Amygdala (tissue), 56 donors: ENCODE data around the gene AFF3.
"Not testable (repeated sequence)": the region's sequence is repeated elsewhere in the genome, so short reads cannot be mapped to it uniquely, and the experiment has no call there.

Experiments
- DNase-seq, 56 donors: peaks; one replicate each; lab custom pipeline; 2025; lab: John Stamatoyannopoulos, UW

AFF3 gene

GRCh38 chr2:99695130-99695943, 447.1 kb downstream of the AFF3 start:
- DNase-seq: no peak

- no peak for DNase-seq
Observed at GRCh38 chr2:99694331-99694730, 448.1 kb downstream of the AFF3 start.

GRCh38 chr2:99692785-99693184, 449.6 kb downstream of the AFF3 start:
- no peak for DNase-seq

- DNase-seq: no peak
Observed at GRCh38 chr2:99691926-99692325, 450.5 kb downstream of the AFF3 start.

- no peak for DNase-seq
Observed at GRCh38 chr2:99689145-99689742, 453.1 kb downstream of the AFF3 start.

- no peak for DNase-seq
Observed at GRCh38 chr2:99688699-99689098, 453.7 kb downstream of the AFF3 start.

GRCh38 chr2:99682275-99683060, 459.9 kb downstream of the AFF3 start:
- DNase-seq: no peak

- DNase-seq: no peak
Observed at GRCh38 chr2:99680946-99681345, 461.4 kb downstream of the AFF3 start.

GRCh38 chr2:99679518-99679917, 462.9 kb downstream of the AFF3 start:
- DNase-seq: no peak

- DNase-seq: no peak
Observed at GRCh38 chr2:99678625-99679024, 463.8 kb downstream of the AFF3 start.

GRCh38 chr2:99677814-99678213, 464.6 kb downstream of the AFF3 start:
- DNase-seq: no peak

GRCh38 chr2:99675130-99675661, 467.2 kb downstream of the AFF3 start:
- no peak for DNase-seq

- no peak for DNase-seq
Observed at GRCh38 chr2:99674090-99674489, 468.3 kb downstream of the AFF3 start.

- no peak for DNase-seq
Observed at GRCh38 chr2:99672766-99673350, 469.5 kb downstream of the AFF3 start.

GRCh38 chr2:99670768-99671734, 471.3 kb downstream of the AFF3 start:
- DNase-seq: no peak

- no peak for DNase-seq
Observed at GRCh38 chr2:99666256-99666655, 476.1 kb downstream of the AFF3 start.

GRCh38 chr2:99663641-99664040, 478.7 kb downstream of the AFF3 start:
- no peak for DNase-seq

- DNase-seq: peak in 19 of 56 donors; percentile 6 to 47 (median 24)
Observed at GRCh38 chr2:99662761-99663341, 479.5 kb downstream of the AFF3 start.

- DNase-seq: not testable (repeated sequence)
Observed at GRCh38 chr2:99661761-99662160, 480.6 kb downstream of the AFF3 start.
